ENCODE results near the gene GSTK1.

GSTK1 gene

DNA sequence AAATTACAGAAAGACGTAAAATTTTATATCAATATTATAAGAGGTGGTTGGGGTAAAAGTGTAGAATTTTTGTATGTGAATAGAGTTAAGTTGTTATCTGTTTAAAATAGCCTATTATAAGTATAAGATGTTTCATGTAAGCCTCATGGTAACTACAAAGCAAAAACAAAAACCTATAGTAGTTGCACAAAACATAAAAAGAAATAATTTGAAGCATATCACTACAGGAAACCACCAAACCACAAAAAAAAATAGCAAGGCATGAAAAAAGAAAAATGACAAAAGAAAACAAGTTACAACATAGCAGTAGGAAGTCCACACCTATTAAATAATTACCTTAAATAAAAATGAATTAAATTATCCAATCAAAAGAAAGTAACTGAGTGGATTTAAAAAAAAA lies 12.4 kb upstream of the GSTK1 start:
- TF ChIP-seq, protein P1, sequence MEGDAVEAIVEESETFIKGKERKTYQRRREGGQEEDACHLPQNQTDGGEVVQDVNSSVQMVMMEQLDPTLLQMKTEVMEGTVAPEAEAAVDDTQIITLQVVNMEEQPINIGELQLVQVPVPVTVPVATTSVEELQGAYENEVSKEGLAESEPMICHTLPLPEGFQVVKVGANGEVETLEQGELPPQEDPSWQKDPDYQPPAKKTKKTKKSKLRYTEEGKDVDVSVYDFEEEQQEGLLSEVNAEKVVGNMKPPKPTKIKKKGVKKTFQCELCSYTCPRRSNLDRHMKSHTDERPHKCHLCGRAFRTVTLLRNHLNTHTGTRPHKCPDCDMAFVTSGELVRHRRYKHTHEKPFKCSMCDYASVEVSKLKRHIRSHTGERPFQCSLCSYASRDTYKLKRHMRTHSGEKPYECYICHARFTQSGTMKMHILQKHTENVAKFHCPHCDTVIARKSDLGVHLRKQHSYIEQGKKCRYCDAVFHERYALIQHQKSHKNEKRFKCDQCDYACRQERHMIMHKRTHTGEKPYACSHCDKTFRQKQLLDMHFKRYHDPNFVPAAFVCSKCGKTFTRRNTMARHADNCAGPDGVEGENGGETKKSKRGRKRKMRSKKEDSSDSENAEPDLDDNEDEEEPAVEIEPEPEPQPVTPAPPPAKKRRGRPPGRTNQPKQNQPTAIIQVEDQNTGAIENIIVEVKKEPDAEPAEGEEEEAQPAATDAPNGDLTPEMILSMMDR (conservative IDR thresholded peaks at IDR 0.05; ENCODE audit: low read depth), result no peak
- H3K27ac ChIP-seq, result no peak overlapping the region
- ChIA-PET CTCF (interaction anchor here (0.6 to 0.7 kb wide), 2 partner anchors 631 to 716 kb away, joined by 5 to 6 read pairs; no protein-coding TSS in a partner anchor), POLR2A (ENCODE audit: low non-redundant PET) (no interaction called here)
- DNase-seq (ENCODE audit: low spot score), result no peak

DNA sequence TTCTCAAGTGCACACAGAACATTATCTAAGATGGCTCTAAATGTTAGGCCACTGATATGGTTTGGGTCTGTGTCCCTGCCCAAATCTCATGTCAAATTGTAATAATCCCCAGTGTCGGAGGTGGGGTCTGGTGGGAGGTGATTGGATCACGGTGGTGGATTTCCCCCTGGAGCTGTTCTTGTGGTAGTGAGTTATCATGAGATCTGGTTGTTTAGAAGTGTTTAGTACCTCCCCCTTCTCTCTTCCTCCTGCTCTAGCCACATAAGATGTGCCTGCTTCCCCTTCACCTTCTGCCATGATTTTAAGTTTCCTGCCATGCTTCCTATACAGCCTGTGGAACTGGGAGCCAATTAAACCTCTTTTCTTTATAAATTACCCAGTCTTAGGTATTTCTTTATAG lies 11.2 kb upstream of the GSTK1 start:
- ChIA-PET CTCF (no interaction called here), POLR2A (ENCODE audit: low non-redundant PET) (no interaction called here)
- H3K27ac ChIP-seq, result no peak overlapping the region
- no peak for DNase-seq (ENCODE audit: low spot score)
- TF ChIP-seq, protein P1 (conservative IDR thresholded peaks at IDR 0.05; ENCODE audit: low read depth), result no peak

DNA sequence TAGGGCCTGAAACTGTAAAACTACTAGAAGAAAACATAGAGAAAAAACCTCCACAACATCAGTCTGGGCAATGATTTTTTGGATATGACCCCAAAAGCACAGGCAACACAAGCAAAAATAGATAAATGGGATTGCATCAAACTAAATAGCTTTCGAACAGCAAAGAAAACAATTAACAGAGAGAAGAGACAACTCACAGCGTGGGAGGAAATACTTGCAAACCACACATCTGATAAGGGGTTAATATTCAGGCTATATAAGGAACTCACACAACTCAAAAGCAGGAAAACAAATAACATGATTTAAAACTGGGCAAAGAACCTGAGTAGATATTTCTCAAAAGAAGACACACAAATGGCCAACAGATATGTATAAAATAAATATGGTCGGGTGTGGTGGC lies 7.7 kb upstream of the GSTK1 start:
- ChIA-PET POLR2A (ENCODE audit: low non-redundant PET) (no interaction called here), CTCF (interaction anchor here (1.3 kb wide), 1 partner anchor 9 kb away, joined by 3 read pairs; no protein-coding TSS in a partner anchor)
- no peak overlapping the region for H3K27ac ChIP-seq
- no peak for DNase-seq (ENCODE audit: low spot score)
- TF ChIP-seq, protein P1 (conservative IDR thresholded peaks at IDR 0.05; ENCODE audit: low read depth), result no peak

DNA sequence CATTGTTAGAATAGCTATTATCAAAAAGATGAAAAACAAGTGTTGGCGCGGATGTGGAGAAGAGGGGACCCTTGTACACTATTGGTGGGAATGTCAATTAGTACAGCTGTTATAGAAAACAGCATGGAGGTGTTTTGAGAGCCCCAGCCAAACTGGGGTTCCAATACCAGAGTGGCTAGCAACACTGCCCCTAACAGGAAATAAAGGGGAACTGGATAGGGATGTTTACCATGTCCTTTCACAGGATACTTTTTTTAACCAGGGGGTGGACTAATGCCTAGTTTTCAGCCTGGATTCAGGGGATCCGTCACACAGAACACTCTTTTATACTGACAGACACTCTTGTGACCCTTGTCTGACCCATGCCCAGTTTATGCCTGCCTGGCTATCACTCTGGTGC lies 6.9 kb upstream of the GSTK1 start:
- ChIA-PET POLR2A (ENCODE audit: low non-redundant PET) (no interaction called here), CTCF (interaction anchor here (1.3 kb wide), 1 partner anchor 10 kb away, joined by 3 read pairs; no protein-coding TSS in a partner anchor)
- TF ChIP-seq, protein P1 (conservative IDR thresholded peaks at IDR 0.05; ENCODE audit: low read depth), result no peak
- H3K27ac ChIP-seq, result no peak overlapping the region
- DNase-seq (ENCODE audit: low spot score), result no peak

DNA sequence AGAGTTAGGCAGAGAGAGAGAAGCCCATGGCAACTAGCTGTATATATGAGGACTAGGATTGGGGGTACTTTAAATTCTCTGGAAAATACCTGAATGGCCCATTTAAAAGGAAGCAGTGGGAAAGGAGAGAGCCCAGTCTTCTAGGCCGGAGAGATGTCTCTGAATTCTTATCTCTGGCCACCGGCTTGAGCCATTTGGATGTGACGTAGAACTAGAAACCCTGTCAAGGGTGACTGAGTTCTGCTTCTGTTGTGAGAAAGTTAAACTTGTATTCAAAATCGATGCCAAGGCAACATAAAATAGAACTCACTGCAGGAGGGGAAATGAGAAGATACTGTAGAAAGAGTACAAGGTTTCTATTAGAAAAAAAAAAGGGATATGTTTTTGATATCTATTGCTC lies 6.3 kb upstream of the GSTK1 start:
- ChIA-PET CTCF (no interaction called here), POLR2A (ENCODE audit: low non-redundant PET) (no interaction called here)
- no peak overlapping the region for H3K27ac ChIP-seq
- no peak for DNase-seq (ENCODE audit: low spot score)
- TF ChIP-seq, protein P1 (conservative IDR thresholded peaks at IDR 0.05; ENCODE audit: low read depth), result no peak

DNA sequence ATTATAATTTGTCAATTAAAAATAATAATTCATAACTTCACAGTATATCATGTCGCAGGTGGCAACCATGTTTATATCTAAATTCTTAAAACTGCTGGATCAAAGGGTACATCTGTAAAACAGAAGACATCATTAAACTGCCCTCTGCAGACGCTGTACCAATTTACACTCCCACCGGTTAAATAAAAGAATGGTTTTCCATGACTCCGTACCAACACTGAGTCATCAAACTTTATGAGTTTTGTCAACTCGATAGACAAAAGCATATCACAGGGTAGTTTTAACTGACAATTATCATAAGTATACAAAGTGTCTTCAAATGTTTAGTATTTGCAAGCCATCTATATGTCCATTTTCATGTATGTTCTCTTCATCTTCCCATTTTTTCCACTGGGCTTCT lies 5.7 kb upstream of the GSTK1 start:
- no peak for DNase-seq (ENCODE audit: low spot score)
- ChIA-PET POLR2A (ENCODE audit: low non-redundant PET) (no interaction called here), CTCF (no interaction called here)
- H3K27ac ChIP-seq, result no peak overlapping the region
- TF ChIP-seq, protein P1 (conservative IDR thresholded peaks at IDR 0.05; ENCODE audit: low read depth), result no peak

DNA sequence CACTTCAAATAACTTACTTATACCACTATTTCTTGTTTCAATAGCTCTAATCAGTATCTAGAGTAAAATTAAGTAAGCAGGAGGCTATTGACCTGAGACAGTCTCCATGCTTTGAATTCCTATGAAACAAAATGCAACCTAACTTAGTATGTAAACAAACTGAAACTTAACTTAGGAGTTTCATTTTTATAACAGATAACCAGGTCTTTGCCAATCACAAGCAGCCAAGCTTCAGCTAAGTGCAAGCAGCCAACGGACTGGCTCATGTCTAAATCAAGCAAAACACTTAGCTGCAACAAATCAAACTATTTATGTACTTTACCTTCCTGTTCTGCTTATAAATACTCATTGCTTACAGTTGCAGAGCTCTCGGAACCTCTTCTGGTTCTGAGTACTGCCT lies 4.4 kb upstream of the GSTK1 start:
- no peak for DNase-seq (ENCODE audit: low spot score)
- ChIA-PET POLR2A (ENCODE audit: low non-redundant PET) (no interaction called here), CTCF (no interaction called here)
- no peak overlapping the region for H3K27ac ChIP-seq
- TF ChIP-seq, protein P1 (conservative IDR thresholded peaks at IDR 0.05; ENCODE audit: low read depth), result no peak

Measured in RWPE1 (cell line).